ENCODE data around the gene KAT6B. TPM values are rescaled to one million over a fixed set of nuclear protein-coding genes. Genes with fewer than 3 reads are reported as not detected.

The KAT6B gene
- total and polyA plus RNA-seq, 10 of the 15 experiments (the other 5 are each of a cell fraction or from before 2014, with no cell fraction given): 2.7 to 22.6 (median 15.7) TPM

DNA sequence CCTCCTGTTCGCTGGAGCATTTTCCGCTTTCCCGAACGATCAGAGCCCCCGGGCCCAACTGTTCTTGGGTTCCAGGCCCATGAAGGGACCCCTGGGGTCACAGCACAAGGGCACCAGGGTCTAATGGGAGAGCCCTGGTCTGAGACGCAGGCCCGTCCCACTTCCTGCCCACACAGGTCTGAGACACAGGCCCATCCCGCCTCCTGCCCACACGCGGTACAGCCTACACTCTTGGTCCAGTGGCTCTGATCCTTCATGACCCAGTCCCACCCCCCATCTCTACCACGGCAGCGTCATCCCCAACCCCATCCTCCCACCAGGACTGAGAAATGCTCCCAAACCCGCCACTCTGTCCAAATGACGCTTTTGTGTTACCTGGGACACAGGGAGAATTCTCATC, 246.3 kb downstream of the KAT6B start:
- H3K4me3 ChIP-seq: no peak overlapping the region
- ChIA-PET RAD21 (ENCODE audit: unreplicated experiment) (no interaction called here), POLR2A (interaction anchor here (0.5 kb wide), 1 partner anchor 43 kb away, joined by 4 read pairs; no protein-coding TSS in a partner anchor)

More for the DNA sequence above, 246.3 kb downstream of the KAT6B start:
- no peak overlapping the region for H2AFZ ChIP-seq (ENCODE audit: control insufficient read depth, low read depth, low read length)
- no TSS peak for BruUV-seq (replicated peaks)
- no peak for ATAC-seq
- FAIRE-seq: no peak
- WGBS (ENCODE audit: insufficient coverage, insufficient replicate concordance, low lambda C conversion rate, missing lambda C conversion rate): 63% methylated on average over 13 of the region's 14 CpGs
- no peak overlapping the region for H3K9ac ChIP-seq (ENCODE audit: control insufficient read depth, insufficient read depth, low read length)
- no peaks in the 10 kb centered on the region; a peak in 1 of 4 replicates for H3K27me3 ChIP-seq (replicated peaks in 1 of 2; ENCODE audit: control insufficient read depth in 2 of 2, insufficient read depth in 2 of 2, low read length in 1 of 2)
- no peaks in the 10 kb centered on the region for H3K9me3 ChIP-seq (replicated peaks; ENCODE audit: control insufficient read depth, insufficient read depth, low read length)
- no peak for TF ChIP-seq MXI1 (IDR thresholded peaks at IDR 0.05; ENCODE audit: low read depth, low read length)
- TF ChIP-seq YBX1 (IDR thresholded peaks at IDR 0.05): no peak
- TF ChIP-seq MTA3 (IDR thresholded peaks at IDR 0.05; ENCODE audit: borderline replicate concordance, low read length): no peak
- no peak for TF ChIP-seq TAF1 (IDR thresholded peaks at IDR 0.05; ENCODE audit: borderline replicate concordance, low read depth, low read length)
- no peak for TF ChIP-seq EP300 (IDR thresholded peaks at IDR 0.05; ENCODE audit: borderline replicate concordance in 1 of 2, control insufficient read depth in 1 of 2, low read depth in 2 of 2, low read length in 2 of 2)
- no peak for TF ChIP-seq IRF3 (IDR thresholded peaks at IDR 0.05)
- TF ChIP-seq SREBF2 (IDR thresholded peaks at IDR 0.05; ENCODE audit: low read length): no peak
- TF ChIP-seq GABPA (IDR thresholded peaks at IDR 0.05; ENCODE audit: low read depth): no peak
- TF ChIP-seq E4F1 (IDR thresholded peaks at IDR 0.05; ENCODE audit: borderline replicate concordance, partially characterized antibody): no peak
- TF ChIP-seq MTA2 (IDR thresholded peaks at IDR 0.05; ENCODE audit: low read depth): no peak
- no peak for TF ChIP-seq MEF2B (IDR thresholded peaks at IDR 0.05; ENCODE audit: partially characterized antibody, poor library complexity, severe bottlenecking)
- TF ChIP-seq BCL11A (IDR thresholded peaks at IDR 0.05; ENCODE audit: low read depth, low read length): no peak
- ChIA-PET CTCF (no interaction called here), SMC1A (ENCODE audit: uncharacterized antibody, unreplicated experiment) (no interaction called here)
- H3K27ac ChIP-seq (ENCODE audit: control insufficient read depth, insufficient read depth): no peak overlapping the region
- in situ Hi-C loops (cut with MboI): no loop called here
- DNase-seq (ENCODE audit: low read depth, low spot score): no peak
- intact Hi-C loops (cut with micrococcal nuclease; ENCODE audit: unreplicated experiment): no loop called here
- no peak overlapping the region for H3K4me2 ChIP-seq (ENCODE audit: control insufficient read depth, insufficient read depth)
- no peaks in the 10 kb centered on the region for H3K79me2 ChIP-seq (ENCODE audit: control insufficient read depth, insufficient read depth, low read length)
- no peaks in the 10 kb centered on the region for H3K4me1 ChIP-seq (ENCODE audit: control insufficient read depth, insufficient read depth, low read length)
- no peaks in the 10 kb centered on the region for H4K20me1 ChIP-seq (ENCODE audit: control insufficient read depth, insufficient read depth)
- no peaks in the 10 kb centered on the region for H3K36me3 ChIP-seq (ENCODE audit: control insufficient read depth in 2 of 2, insufficient read depth in 2 of 2, low read length in 1 of 2)
